NCI-H1694 (cell line): Measurements from ENCODE around the gene FAF2.
"Not testable (repeated sequence)": the region's sequence is repeated elsewhere in the genome, so short reads cannot be mapped to it uniquely, and the experiment has no call there.

Source experiments
- DNase-seq: peaks from one replicate; lab custom pipeline; 2025; lab: John Stamatoyannopoulos, UW

Gene FAF2

DNA sequence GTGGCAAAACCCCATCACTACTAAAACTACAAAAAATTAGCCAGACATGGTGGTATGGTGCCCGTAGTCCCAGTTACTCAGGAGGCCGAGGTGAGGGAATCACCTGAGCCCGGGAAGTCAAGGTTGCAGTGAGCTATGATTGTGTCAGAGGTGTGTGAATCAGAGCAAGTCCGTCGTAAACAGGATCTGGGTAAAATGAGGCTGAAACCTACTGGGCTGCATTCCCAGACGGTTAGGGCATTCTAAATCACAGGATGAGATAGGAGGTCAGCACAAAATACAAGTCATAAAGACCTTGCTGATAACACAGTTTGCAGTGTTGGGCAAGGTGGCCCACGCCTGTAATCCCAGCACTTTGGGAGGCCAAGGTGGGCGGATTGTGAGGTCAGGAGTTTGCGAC is 29.9 kb upstream of the FAF2 start:
- no peak for DNase-seq

DNA sequence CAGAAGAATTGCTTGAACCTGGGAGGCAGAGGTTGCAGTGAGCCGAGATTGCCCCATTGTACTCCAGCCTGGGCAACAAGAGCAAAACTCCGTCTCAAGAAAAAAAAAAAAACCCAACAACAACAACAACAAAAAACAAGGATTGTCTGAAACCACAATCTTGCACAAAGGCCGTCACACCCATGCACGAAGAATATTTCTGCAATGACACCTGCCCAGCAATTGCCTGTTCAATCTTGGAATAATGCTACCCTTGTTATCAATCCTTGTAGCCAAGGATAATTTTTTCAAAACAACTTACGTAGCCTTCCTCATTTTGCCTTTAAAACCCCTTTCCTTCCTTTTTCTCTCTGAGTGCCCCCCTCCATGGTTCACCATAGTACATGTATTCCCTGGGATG is 28.1 kb upstream of the FAF2 start:
- DNase-seq = no peak

DNA sequence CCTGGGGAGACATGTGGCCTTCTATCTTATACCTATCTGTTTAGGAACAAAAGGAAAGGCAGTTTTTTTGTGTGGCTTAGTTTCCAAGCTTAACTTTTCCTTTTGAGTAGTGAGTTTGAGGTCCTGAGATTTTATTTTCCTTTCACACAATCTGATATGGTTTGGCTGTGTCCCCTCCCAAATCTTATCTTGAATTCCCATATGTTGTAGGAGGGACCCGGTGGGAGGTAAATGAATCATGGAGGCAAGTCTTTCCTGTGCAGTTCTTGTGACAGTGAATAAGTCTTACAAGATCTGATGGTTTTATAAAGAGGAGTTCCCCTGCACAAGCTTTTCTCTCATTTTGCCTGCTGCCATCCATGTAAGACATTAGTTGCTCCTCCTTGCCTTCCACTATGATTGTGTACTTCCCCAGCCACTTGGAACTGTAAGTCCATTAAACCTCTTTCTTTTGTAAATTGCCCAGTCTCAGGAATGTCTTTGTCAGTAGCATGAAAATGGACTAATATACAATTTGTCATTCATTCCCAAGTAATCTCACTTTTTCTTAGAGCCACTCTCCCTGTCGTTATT is 27.1 kb upstream of the FAF2 start:
- DNase-seq = no peak

DNA sequence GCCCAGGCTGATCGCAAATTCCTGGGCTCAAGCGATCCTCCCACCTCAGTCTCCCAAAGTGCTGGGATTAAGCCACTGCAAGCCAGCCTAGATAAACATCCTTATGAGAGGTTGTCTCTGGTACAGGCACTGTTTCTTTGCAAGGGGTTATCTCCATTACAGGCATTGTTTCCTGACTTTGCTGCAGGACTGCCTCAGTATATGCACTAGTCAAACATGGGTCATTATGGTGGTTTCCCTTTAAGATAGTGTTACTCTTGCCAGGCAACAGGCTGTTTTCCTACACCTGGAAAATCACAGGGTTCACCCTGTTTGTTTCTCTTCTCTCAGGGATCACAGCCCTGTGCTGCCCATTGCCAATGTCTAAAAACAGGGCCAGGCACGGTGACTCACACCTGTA is 24.0 kb upstream of the FAF2 start:
- DNase-seq = no peak

DNA sequence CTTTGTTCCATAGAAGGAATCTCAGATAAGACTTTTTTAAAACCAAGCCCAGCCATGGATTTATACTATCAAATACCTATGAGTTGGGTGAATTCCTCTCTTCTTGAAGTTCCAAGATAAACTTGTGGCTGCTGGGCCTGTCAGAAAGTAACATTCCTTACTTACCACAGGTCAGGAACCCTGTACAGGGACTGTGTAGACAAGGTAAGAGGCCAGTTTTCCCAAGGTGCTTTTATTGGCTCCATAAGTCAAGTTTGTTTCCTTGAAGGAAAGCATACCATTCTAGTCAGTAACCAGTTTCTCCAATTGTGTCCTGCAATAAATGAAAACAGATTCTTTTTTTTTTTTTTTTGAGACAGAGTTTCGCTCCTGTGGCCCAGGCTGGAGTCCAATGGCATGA is 23.0 kb upstream of the FAF2 start:
- no peak for DNase-seq

DNA sequence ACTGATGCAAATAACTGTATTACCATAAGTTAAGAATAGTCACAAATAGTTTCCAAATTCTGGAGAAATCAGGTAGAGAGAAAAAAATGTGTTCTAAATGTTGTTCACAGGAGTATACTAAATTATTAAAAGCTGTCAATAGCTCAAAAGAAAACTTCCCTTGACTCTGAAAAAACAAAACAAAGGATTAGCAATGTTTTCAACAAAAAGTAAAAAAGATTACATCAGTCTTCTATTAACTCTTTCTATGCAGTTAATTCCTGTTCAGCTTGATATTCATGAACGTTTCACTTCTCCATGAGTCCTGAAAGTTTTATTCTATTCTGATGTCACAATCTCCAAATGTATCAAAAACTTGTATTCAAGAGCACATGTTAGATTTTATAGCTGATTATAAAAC is 22.4 kb upstream of the FAF2 start:
- no peak for DNase-seq

DNA sequence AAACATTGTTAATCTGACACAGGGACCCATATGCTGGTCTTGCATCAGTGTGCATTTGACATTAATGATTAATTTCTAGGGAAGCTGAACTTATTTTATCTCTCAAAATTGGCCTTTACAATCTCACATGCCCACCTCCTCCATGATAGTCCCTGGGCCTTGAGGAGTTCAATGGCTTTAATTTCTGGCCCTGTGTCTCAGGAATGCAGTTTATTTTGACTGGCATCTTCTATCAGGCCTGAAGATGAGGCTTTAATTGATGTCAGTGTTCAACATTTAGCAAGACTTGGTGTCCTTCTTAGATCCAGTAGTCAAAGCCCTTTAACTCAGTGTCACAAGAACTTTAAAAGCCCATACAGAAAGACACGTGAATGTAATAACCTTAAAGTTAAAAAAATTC is 21.3 kb upstream of the FAF2 start:
- DNase-seq = no peak

DNA sequence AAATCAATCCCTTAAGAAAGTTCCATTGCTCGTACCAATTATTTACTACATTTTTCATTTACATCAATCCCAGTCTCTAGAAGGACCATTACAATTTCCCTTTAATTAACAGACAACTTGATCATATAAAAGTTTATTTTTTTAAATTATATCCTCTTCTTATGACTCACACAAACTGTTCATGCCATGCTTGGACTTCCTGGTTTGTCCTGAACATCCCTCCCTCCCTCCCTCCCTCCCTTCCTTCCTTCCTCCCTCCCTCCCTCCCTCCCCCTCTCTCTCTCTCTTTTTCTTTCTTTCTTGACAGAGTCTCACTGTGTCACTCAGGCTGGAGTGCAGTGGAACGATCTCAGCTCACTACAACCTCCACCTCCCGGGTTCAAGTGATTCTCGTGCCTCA is 20.2 kb upstream of the FAF2 start:
- no peak for DNase-seq

DNA sequence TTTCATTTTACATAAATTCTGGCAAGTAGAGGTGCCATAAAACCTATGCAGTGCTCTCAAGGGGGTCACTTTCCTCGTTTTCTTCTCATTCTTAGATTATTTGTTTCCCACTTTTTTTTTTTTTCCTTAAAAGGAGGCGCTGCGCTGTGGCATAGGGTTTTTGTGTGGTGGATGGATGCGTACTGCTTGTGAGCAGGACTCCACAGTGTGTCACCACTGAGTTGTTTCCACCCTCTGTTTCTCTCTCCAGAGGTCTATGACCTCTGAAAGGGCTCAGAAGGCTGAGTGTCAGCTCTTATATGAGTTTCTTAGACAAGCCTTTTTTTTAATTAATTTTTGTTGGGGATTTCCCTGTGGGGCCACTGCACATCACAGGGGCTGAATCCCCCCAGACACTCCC is 18.2 kb upstream of the FAF2 start:
- no peak for DNase-seq

DNA sequence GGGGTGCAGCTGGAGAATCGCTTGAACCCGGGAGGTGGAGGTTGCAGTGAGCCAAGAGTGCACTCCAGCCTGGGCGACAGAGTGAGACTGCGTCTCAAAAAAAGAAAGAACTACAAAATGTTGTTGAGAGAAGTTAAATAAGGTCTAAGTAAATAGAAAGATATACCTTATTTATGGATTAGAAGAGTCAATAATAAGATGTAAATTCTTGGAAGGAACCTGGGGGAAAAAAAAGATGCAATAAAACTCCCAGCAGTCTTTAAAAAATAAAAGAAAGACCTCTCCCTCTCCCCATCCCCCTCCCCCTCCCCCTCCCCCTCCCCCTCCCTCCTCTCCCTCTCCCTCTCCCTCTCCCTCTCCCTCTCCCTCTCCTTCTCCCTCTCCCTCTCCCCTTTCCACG is 15.5 kb upstream of the FAF2 start:
- no peak for DNase-seq

DNA sequence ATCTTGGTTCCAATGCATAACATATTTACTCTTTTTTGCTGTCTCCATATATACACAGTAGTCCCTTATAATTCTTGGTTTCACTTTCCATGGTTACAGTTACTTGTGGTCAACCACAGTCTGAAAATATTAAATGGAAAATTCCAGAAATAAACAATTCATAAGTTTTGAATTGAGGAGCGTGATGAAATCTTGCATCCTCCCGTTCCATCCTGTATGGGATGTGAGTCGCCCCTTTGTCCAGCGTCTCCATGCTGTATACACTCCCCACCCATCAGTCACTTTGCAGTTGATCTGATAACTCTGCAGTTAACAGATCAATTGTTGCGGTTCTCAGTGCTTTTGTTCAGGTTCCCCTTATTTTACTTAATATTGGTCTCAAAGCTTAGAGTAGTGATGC is 11.5 kb upstream of the FAF2 start:
- DNase-seq = no peak

DNA sequence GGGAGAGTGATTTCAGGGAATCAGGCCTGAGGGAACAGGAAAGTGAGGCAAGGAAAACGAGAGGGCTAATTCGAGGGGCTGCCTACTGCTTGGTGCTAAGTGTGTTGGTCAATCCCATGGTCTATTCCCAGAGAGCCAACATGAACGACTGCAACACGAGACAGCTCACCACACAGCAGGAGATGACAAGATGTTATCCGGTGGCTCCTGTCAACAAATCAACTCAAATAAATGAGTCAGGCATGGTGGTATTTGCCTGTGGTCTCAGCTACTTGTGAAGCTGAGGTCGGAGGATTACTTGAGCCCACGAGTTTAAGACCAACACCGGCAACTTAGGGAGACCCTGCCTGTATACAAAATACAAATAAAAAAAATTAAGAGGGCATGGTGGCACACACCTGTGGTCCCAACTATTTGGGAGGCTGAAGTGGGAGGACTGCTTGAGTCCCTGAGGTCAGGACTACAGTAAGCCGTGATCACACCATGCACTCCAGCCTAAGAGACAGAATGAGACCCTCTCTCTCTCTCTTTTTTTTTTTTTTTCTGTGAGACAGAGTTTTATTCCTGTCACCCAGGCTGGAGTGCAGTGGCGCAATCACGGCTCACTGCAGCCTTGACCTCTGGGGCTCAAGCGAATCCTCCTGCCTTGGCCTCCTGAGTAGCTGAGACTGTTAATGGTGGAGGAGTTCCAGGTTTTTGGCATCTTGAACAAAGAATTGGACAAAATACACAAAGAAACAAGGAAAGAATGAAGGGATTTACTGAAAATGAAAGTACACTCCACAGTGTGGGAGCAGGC is 9.0 kb upstream of the FAF2 start:
- DNase-seq = no peak

DNA sequence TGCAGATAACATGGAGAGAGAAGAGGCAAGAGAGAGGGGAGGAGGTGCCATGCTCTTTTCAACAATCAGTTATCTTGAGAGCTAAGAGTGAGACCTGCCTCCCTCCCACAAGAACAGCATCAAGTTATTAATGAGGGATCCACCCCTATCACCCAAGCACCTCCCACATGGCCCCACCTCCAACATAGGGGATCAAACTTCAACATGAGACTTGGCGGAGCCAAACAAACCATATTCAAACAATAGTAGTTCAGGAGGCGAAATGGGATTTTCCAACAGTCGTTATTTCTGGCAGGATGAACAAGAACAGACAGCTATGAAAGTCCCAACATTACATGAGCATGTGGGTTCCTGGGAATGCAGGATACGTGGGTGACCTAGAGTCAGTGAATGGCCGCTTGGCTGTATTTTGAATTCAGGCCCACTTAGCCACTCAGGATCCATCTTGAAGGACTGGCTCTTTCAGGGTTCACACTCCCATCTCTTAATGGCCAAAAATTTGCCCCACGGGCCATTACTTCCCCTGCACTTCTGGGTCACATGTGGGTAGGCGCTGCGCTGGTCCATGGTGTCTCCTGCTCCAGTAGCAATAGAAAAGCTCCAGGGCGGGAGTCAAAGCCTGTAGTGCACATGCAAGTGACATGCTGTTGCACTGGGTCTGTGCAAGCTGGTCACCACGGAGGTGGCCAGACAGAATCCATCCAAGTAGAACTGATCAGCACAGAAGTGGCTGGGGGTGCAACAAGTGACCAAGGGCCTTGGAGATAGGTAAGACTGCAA is 7.1 kb upstream of the FAF2 start:
- no peak for DNase-seq

DNA sequence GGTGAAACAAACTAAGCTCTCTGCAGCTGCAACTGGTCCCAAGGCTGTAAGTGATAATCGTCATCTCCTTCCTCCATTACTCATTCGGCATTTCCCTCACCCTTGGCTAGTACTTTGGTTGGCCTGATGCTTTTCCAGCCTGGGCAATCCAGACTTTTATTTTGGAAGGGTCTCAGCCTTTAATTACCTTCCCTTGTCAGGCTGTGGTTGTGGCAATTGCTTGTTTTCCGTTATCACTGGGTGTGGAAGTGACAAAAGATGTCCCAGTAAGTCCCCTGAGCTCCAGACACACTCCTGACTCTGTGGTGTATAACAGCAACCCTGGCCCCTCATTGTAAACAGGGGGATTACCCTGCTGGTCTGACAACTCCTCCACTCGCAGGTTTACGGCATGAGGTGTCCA is 6.3 kb upstream of the FAF2 start:
- no peak for DNase-seq

DNA sequence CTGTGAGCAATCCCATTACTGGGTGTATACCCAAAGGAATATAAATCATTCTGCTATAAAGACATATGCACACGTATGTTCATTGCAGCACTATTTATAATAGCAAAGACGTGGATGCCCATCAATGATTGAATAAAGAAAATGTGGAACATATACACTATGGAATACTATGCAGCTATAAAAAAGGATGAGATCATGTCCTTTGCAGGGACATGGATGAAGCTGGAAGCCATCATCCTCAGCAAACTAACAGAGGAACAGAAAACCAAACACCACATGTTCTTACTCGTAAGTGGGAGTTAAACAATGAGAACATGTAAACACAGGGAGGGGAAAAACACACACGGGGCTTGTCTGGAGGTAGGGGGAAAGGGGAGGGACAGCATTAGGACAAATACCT is 5.3 kb upstream of the FAF2 start:
- DNase-seq = not testable (repeated sequence)

DNA sequence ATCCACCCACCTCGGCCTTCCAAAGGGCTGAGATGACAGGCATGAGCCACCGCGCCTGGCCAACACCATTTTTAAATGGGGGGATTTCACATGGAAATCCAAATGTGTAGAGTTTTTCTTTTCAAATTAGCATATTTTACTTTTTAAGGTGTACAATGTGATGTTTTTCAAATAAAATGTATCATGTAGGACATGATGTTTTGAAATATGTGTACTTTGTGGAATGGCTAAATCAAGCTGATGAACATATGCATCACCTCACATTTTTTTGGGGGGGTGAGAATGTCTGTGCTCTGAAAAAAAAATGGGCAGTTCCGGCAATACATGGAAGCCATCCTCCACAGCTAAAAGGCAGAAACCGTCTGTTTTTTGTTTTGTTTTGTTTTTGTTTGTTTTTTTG is 3.4 kb upstream of the FAF2 start:
- DNase-seq = no peak

DNA sequence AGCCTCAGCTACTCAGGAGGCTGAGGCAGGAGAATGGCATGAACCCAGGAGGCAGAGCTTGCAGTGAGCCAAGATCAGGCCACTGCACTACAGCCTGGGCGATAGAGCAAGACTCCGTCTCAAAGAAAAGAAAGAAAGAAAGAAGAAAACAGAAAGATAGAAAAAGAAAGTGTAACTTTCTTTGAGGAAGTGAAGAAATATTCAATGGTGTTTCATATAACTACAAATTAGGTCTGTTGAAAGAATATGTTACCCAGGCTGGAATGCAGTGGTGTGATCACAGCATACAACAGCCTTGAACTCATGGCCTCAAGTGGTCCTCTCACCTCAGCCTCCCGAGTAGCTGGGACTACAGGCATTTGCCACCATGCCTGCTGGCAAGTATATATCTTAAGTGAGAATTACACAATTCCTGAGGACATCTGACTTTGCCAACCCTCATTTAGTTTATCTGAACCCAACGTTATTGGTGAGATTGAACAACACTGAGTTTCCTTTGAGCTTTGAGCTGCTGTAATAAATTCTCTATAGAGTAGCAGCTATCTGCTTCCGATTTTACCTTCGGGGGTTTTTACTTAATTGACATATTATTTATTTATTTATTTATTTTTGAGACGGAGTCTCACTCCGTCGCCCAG is 2.0 kb upstream of the FAF2 start:
- no peak for DNase-seq

DNA sequence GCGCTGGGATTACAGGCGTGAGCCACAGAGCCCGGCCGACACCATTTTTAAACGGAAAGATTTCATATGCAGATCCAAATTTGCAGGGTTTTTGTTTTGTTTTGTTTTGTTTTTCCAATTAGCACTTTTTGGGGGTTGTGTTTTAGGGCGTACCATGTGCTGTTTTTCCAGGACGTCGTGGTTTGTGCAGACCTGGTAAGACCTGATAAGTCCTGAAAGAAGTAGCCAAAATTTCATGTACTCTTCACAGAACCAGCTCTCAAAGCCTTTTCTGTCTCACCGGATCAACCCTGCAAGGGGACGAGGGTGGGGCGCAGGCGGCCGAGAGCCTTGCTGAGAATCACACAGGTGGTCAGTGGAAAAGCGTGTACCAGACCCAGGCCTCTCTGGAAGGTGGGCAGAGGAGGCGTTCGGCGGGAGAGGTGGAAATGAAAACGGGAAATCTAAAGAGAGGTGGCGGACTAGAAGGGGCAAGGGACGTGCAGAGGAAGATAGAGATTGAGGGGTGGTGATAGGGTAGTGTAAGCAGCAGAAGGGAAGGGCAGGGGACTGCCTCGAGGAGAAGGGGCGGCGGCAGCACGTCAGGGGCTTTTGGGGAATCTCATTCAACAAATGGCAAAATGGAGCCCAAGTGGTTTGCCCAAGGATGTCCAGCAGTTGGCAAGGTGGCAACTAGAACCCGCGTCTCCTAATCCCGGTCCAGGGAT is 1.1 kb upstream of the FAF2 start:
- DNase-seq = no peak

DNA sequence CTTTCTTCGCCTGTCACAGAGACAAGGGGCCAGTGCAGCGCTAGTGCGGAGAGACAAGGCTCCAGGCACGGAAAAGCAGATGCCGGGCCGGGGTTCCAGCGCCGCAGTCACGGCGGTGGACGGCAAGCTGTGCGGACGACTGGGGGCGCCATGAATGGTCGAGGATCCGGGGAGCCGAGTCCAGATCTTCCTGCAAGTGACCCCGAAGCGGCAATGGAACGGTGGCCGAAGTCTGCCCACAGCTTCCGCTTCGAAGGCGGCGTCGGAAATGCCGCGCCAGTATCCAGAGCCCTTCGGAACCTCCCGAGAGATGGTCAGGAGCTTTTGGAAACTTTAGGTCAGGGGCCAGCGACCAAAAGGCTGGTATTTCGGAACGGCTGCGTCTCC is 601 bp upstream of the FAF2 start:
- no peak for DNase-seq

DNA sequence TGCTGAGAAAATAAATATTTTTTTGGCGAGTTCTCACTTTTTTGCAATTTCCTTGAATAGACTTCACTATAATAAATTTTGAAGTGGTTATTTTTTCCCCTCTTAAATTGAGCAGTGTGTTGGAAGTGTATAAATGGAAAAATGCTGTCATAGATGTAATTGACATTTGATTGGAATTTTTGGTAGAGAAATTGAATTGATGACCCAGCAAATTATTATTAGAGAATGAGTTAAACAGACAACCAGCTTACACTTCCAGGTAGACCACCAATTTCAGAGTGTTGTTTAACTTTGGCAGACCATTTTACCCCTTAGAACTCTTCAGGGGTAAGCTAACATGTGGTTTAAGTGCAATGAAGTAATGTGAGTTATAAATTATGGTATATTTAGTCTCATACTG is 1.9 kb downstream of the FAF2 start:
- no peak for DNase-seq

DNA sequence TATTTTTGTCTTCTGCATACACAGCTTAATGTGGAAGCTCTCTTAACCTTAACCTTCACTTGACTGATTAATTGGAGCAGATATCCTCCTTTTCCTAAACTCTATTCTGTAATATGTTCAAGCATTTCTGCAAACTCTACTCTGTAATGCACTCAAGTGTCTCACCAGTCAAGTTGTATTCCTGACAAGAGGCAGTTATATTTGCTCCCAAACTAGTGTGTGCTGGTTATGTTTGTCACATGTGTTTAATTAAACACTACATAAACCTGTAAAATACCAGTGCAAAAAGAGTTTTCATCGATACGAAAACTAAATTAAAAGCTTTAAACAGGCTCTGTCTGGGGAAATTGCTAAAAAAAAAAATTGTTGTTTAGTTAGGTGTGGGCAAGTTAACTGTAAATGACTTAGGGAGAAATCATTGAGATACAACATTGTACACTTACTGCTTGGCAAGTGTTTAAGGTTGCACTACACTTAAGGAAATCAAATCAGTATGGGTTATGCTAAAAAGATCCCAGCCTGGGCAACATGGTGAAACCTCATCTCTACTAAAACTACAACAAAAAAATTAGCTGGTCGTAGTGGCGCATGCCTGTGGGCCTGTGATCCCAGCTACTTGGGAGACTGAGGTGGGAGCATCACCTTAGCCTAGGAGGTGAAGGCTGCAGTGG is 6.7 kb downstream of the FAF2 start:
- no peak for DNase-seq
